ENCODE measurements around the gene PRG3. TPM values are rescaled to one million over a fixed set of nuclear protein-coding genes. Genes with fewer than 3 reads are reported as not detected.

Gene PRG3
- polyA plus RNA-seq, 3 donors: not detected

GRCh38 chr11:57428643-57429042 is 47.7 kb upstream of the PRG3 start:
- Histone ChIP-seq H3K4me1 (ENCODE audit: control insufficient read depth in 1 of 2, insufficient read depth in 2 of 2, low read length in 2 of 2) (peaks cover 68 to 75% of the 10 kb centered on the region in 2 donors), H3K4me3 (replicated peaks in 1 of 3; ENCODE audit: low read depth in 2 of 3, low read length in 3 of 3) (no peak overlapping the region), H3K4me2 (replicated peaks; ENCODE audit: extremely low read depth, low read length, poor library complexity, severe bottlenecking) (no peak overlapping the region), H4K20me1 (ENCODE audit: insufficient read depth, low read length) (peaks cover 9% of the 10 kb centered on the region), H3K9ac (ENCODE audit: insufficient read depth, low read length, poor library complexity, severe bottlenecking) (no peak overlapping the region), H3K36me3 (replicated peaks in 1 of 2; ENCODE audit: control insufficient read depth in 1 of 2, insufficient read depth in 2 of 2, low read length in 2 of 2) (peaks cover 7 to 8% of the 10 kb centered on the region in 2 donors), H3K27ac (ENCODE audit: low read depth in 1 of 2, low read length in 2 of 2) (no peak overlapping the region), H3K27me3 (ENCODE audit: control insufficient read depth in 2 of 2, insufficient read depth in 2 of 2, low read length in 2 of 2) (no peaks in the 10 kb centered on the region), H2AFZ (ENCODE audit: insufficient read depth, low read depth, low read length, poor library complexity, severe bottlenecking) (no peak overlapping the region), H3K9me3 (replicated peaks in 1 of 2; ENCODE audit: control insufficient read depth in 1 of 2, insufficient read depth in 1 of 2, low read length in 2 of 2) (no peaks in the 10 kb centered on the region), H3K79me2 (ENCODE audit: insufficient read depth, low read length) (peaks cover 32% of the 10 kb centered on the region)
- Mint-ChIP-seq H3K4me1 (peaks cover 67% of the 10 kb centered on the region), H3K36me3 (peaks cover 13 to 15% of the 10 kb centered on the region in 2 donors), H3K4me3 (no peak overlapping the region), H3K27me3 (ENCODE audit: low read depth in 3 of 3) (peaks cover 0 to 4% (median 2%) of the 10 kb centered on the region in 3 donors), H3K9me3 (no peaks in the 10 kb centered on the region), H3K27ac (peak overlapping the region in 2 of 7 donors; percentile 4 to 30)
- intact Hi-C loops (cut with micrococcal nuclease): no loop called here
- DNase-seq: no peak
- WGBS (ENCODE audit: insufficient coverage): 89% methylated on average over 4 of the region's 5 CpGs
- TF ChIP-seq CTCF (IDR thresholded peaks at IDR 0.05): no peak

- Histone ChIP-seq H3K4me1 (ENCODE audit: control insufficient read depth in 1 of 2, insufficient read depth in 2 of 2, low read length in 2 of 2) (peaks cover 60 to 69% of the 10 kb centered on the region in 2 donors), H3K79me2 (ENCODE audit: insufficient read depth, low read length) (peaks cover 41% of the 10 kb centered on the region), H2AFZ (ENCODE audit: insufficient read depth, low read depth, low read length, poor library complexity, severe bottlenecking) (peak overlapping the region; percentile 76), H3K27ac (ENCODE audit: low read depth in 1 of 2, low read length in 2 of 2) (peak overlapping the region; percentile 96 to 98), H3K4me2 (replicated peaks; ENCODE audit: extremely low read depth, low read length, poor library complexity, severe bottlenecking) (peak overlapping the region; percentile 73), H4K20me1 (ENCODE audit: insufficient read depth, low read length) (peaks cover 13% of the 10 kb centered on the region), H3K9me3 (replicated peaks in 1 of 2; ENCODE audit: control insufficient read depth in 1 of 2, insufficient read depth in 1 of 2, low read length in 2 of 2) (no peaks in the 10 kb centered on the region), H3K36me3 (replicated peaks in 1 of 2; ENCODE audit: control insufficient read depth in 1 of 2, insufficient read depth in 2 of 2, low read length in 2 of 2) (peaks cover 14 to 17% of the 10 kb centered on the region in 2 donors), H3K27me3 (ENCODE audit: control insufficient read depth in 2 of 2, insufficient read depth in 2 of 2, low read length in 2 of 2) (no peaks in the 10 kb centered on the region), H3K4me3 (replicated peaks in 1 of 3; ENCODE audit: low read depth in 2 of 3, low read length in 3 of 3) (peak overlapping the region in 1 of 3 experiments; percentile 73), H3K9ac (ENCODE audit: insufficient read depth, low read length, poor library complexity, severe bottlenecking) (peak overlapping the region; percentile 93)
- Mint-ChIP-seq H3K27me3 (ENCODE audit: low read depth in 3 of 3) (peaks cover 0 to 4% (median 2%) of the 10 kb centered on the region in 3 donors), H3K27ac (peak overlapping the region; percentile 96 to 99 (median 98)), H3K9me3 (no peaks in the 10 kb centered on the region), H3K4me1 (peaks cover 69% of the 10 kb centered on the region), H3K4me3 (peak overlapping the region in 1 of 2 donors; percentile 83), H3K36me3 (peaks cover 22 to 24% of the 10 kb centered on the region in 2 donors)
- no peak for TF ChIP-seq CTCF (IDR thresholded peaks at IDR 0.05)
- WGBS (ENCODE audit: insufficient coverage): 90% methylated on average over 6 of the region's 8 CpGs
- intact Hi-C loops (cut with micrococcal nuclease): no loop called here
- no peak for DNase-seq
Measured at GRCh38 chr11:57427727-57428082, 46.8 kb upstream of the PRG3 start.

Measured in CD14-positive monocyte (primary cell).